Astrocyte (in vitro differentiated cells and primary cell): ENCODE measurements around the gene ANTXR1.

ENCODE experiments used
- EZH2 ChIP-seq: IDR thresholded peaks from 2 replicates; pipeline ENCODE4 v1.6.1; 2012; ENCODE audit warnings: mild to moderate bottlenecking, low read length, inconsistent platforms; ENCODE audit not compliant: insufficient read depth
- TF ChIP-seq, protein P1 (sequence below): IDR thresholded peaks from 2 replicates; pipeline ENCODE4 v1.5.1; 2011; ENCODE audit warnings: low read depth, mild to moderate bottlenecking, inconsistent platforms, low read length, moderate library complexity; ENCODE audit not compliant: insufficient read depth

DNA sequence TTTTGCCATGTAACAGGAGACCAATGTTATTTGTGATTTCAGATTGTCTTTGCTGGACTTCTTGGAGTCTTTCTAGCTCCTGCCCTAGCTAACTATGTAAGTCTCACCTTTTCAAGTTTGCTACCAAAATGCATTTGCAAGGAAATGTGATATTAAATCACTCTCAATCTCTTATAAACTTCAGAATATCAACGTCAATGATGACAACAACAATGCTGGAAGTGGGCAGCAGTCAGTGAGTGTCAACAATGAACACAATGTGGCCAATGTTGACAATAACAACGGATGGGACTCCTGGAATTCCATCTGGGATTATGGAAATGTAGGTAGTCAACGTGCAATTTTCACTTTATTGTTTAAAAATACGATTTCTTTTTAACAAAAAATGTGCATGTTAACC lies 35.5 kb upstream of the ANTXR1 start:
- TF ChIP-seq, protein P1, sequence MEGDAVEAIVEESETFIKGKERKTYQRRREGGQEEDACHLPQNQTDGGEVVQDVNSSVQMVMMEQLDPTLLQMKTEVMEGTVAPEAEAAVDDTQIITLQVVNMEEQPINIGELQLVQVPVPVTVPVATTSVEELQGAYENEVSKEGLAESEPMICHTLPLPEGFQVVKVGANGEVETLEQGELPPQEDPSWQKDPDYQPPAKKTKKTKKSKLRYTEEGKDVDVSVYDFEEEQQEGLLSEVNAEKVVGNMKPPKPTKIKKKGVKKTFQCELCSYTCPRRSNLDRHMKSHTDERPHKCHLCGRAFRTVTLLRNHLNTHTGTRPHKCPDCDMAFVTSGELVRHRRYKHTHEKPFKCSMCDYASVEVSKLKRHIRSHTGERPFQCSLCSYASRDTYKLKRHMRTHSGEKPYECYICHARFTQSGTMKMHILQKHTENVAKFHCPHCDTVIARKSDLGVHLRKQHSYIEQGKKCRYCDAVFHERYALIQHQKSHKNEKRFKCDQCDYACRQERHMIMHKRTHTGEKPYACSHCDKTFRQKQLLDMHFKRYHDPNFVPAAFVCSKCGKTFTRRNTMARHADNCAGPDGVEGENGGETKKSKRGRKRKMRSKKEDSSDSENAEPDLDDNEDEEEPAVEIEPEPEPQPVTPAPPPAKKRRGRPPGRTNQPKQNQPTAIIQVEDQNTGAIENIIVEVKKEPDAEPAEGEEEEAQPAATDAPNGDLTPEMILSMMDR, result no peak
- TF ChIP-seq EZH2, result no peak
